ENCODE results near the gene TJP1. TPM values are rescaled to one million over a fixed set of nuclear protein-coding genes. Genes with fewer than 3 reads are reported as not detected.

The TJP1 gene
- total RNA-seq, 1 donor from 2014 or later = 90.6 TPM

- Mint-ChIP-seq H3K27me3 (ENCODE audit: low read depth) (no peaks in the 10 kb centered on the region), H3K4me1 (peaks cover 35% of the 10 kb centered on the region), H3K36me3 (ENCODE audit: low read depth) (no peaks in the 10 kb centered on the region), H3K27ac (ENCODE audit: unreplicated experiment) (no peak overlapping the region), H3K4me3 (no peak overlapping the region), H3K9me3 (no peaks in the 10 kb centered on the region)
- no peak for TF ChIP-seq CTCF (conservative IDR thresholded peaks at IDR 0.05)
- DNase-seq (ENCODE audit: low read depth, low spot score) = no peak
Measured at GRCh38 chr15:29773000-29773399, 49.3 kb downstream of the TJP1 start.

GRCh38 chr15:29770796-29771195 is 51.5 kb downstream of the TJP1 start:
- H3K27me3 Mint-ChIP-seq (ENCODE audit: low read depth) = no peaks in the 10 kb centered on the region
- no peaks in the 10 kb centered on the region for H3K9me3 Mint-ChIP-seq
- H3K4me1 Mint-ChIP-seq = peaks cover 25% of the 10 kb centered on the region
- TF ChIP-seq CTCF (conservative IDR thresholded peaks at IDR 0.05) = no peak
- H3K27ac Mint-ChIP-seq (ENCODE audit: unreplicated experiment) = no peak overlapping the region
- DNase-seq (ENCODE audit: low read depth, low spot score) = no peak
- peaks cover 4% of the 10 kb centered on the region for H3K36me3 Mint-ChIP-seq (ENCODE audit: low read depth)
- no peak overlapping the region for H3K4me3 Mint-ChIP-seq

- Mint-ChIP-seq H3K27ac (ENCODE audit: unreplicated experiment) (no peak overlapping the region), H3K27me3 (ENCODE audit: low read depth) (no peaks in the 10 kb centered on the region), H3K36me3 (ENCODE audit: low read depth) (peaks cover 12% of the 10 kb centered on the region), H3K4me3 (no peak overlapping the region), H3K4me1 (no peaks in the 10 kb centered on the region), H3K9me3 (no peaks in the 10 kb centered on the region)
- no peak for TF ChIP-seq CTCF (conservative IDR thresholded peaks at IDR 0.05)
- DNase-seq (ENCODE audit: low read depth, low spot score) = no peak
Measured at GRCh38 chr15:29765898-29766527, 56.3 kb downstream of the TJP1 start.

GRCh38 chr15:29765234-29765841 is 56.9 kb downstream of the TJP1 start:
- H3K4me1 Mint-ChIP-seq = no peaks in the 10 kb centered on the region
- no peaks in the 10 kb centered on the region for H3K27me3 Mint-ChIP-seq (ENCODE audit: low read depth)
- no peak overlapping the region for H3K4me3 Mint-ChIP-seq
- H3K36me3 Mint-ChIP-seq (ENCODE audit: low read depth) = peaks cover 12% of the 10 kb centered on the region
- H3K9me3 Mint-ChIP-seq = no peaks in the 10 kb centered on the region
- TF ChIP-seq CTCF (conservative IDR thresholded peaks at IDR 0.05) = no peak
- DNase-seq (ENCODE audit: low read depth, low spot score) = no peak
- no peak overlapping the region for H3K27ac Mint-ChIP-seq (ENCODE audit: unreplicated experiment)

- H3K27ac Mint-ChIP-seq (ENCODE audit: unreplicated experiment) = no peak overlapping the region
- peaks cover 5% of the 10 kb centered on the region for H3K36me3 Mint-ChIP-seq (ENCODE audit: low read depth)
- no peaks in the 10 kb centered on the region for H3K4me1 Mint-ChIP-seq
- DNase-seq (ENCODE audit: low read depth, low spot score) = no peak
- H3K4me3 Mint-ChIP-seq = no peak overlapping the region
- no peak for TF ChIP-seq CTCF (conservative IDR thresholded peaks at IDR 0.05)
- H3K27me3 Mint-ChIP-seq (ENCODE audit: low read depth) = no peaks in the 10 kb centered on the region
- H3K9me3 Mint-ChIP-seq = no peaks in the 10 kb centered on the region
Measured at GRCh38 chr15:29759596-29759995, 62.7 kb downstream of the TJP1 start.

All from neural crest cell (in vitro differentiated cells).